Karpas-422 (cell line): ENCODE data around the gene PFKM. TPM values are rescaled to one million over a fixed set of nuclear protein-coding genes. Genes with fewer than 3 reads are reported as not detected.
"Not testable (repeated sequence)": the region's sequence is repeated elsewhere in the genome, so short reads cannot be mapped to it uniquely, and the experiment has no call there.

Source experiments
- DNase-seq: peaks from one replicate; pipeline ENCODE4 v3.0.0-alpha.2; 2015
- H2AFZ ChIP-seq: fragments of 200-600 bp; sonication (generic); 2 replicates; pipeline ENCODE4 v1.6.1; 2014; ENCODE audit warnings: antibody characterized with exemption, low read length, mixed read lengths
- H3K27ac ChIP-seq: fragments of 200-600 bp; sonication (generic); 2 replicates; pipeline ENCODE4 v1.5.1; 2014; ENCODE audit warnings: mild to moderate bottlenecking, low read length, moderate library complexity
- H3K27me3 ChIP-seq: fragments of 200-600 bp; sonication (generic); 2 replicates; pipeline ENCODE4 v1.6.1; 2014; ENCODE audit warnings: low read length, mixed read lengths
- H3K36me3 ChIP-seq: fragments of 200-600 bp; sonication (generic); 2 replicates; pipeline ENCODE4 v1.6.1; 2014; ENCODE audit warnings: low read length, mixed read lengths; ENCODE audit not compliant: insufficient read depth
- H3K4me1 ChIP-seq: fragments of 200-600 bp; sonication (generic); 2 replicates; pipeline ENCODE4 v1.6.1; 2014; ENCODE audit warnings: mild to moderate bottlenecking, low read length, mixed read lengths
- H3K4me2 ChIP-seq: fragments of 200-600 bp; sonication (generic); 2 replicates; pipeline ENCODE4 v1.6.1; 2014; ENCODE audit warnings: low read length, low read depth, mild to moderate bottlenecking; ENCODE audit not compliant: poor library complexity, severe bottlenecking
- H3K4me3 ChIP-seq: fragments of 200-600 bp; sonication (generic); 2 replicates; pipeline ENCODE4 v1.5.1; 2014; ENCODE audit warnings: mild to moderate bottlenecking, antibody characterized with exemption, low read length, mixed read lengths
- H3K79me2 ChIP-seq: fragments of 200-600 bp; sonication (generic); 2 replicates; pipeline ENCODE4 v1.6.1; 2014; ENCODE audit warnings: mild to moderate bottlenecking, low read length, mixed read lengths
- H3K9ac ChIP-seq: fragments of 200-600 bp; sonication (generic); 2 replicates; pipeline ENCODE4 v1.6.0; 2014; ENCODE audit warnings: low read length
- H3K9me2 ChIP-seq: fragments of 200-600 bp; sonication (generic), shearing (Covaris generic); replicated peaks from 2 replicates; pipeline ENCODE4 v1.6.0; 2014; ENCODE audit warnings: mild to moderate bottlenecking, low read length, moderate library complexity; ENCODE audit not compliant: insufficient read depth
- H3K9me3 ChIP-seq: fragments of 300-700, 200-600 bp; sonication (generic); 2 replicates; pipeline ENCODE4 v1.6.1; 2014; ENCODE audit warnings: low read length, mixed read lengths
- H4K20me1 ChIP-seq: fragments of 200-600 bp; sonication (generic); 2 replicates; pipeline ENCODE4 v1.6.1; 2014; ENCODE audit warnings: mild to moderate bottlenecking, antibody characterized with exemption, low read length, low read depth; ENCODE audit not compliant: insufficient read depth
- total RNA-seq: library from RNA; depleted of rRNA; stranded (reverse); fragments of >200 nt; shearing (Covaris generic); gene quantifications from 2 replicates; pipeline ENCODE4 v1.2.3, GENCODE V29; 2014; ENCODE audit warnings: low replicate concordance

Gene PFKM
- total RNA-seq, 1 experiment from 2014 or later = 71.4 TPM

DNA sequence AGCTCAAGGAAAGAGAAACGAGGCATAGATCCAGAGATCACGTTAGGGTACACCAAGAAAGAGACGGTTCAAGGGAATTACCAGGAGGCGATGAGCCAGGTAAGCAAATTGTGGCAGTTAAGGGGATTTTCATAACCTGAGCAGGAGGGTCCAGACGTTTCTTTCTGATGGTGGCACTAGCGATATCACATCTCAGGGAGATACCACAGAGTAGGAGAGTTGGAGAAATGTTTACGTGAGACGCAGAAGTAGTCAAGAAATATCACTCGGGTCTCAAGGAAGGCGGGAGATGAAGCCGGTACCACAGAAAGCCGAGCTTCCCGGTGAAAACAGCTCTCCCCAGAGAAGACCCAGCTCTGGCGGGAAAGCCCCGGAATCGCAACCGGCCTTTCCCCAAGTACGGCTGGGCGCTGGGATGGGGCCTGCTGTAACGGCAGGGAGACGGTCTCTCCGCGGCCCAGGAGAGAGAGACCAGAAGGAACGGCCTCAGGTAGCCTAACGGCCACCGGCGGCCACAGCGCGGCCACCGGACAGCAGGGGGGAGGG lies 13.8 kb upstream of the PFKM start:
- no peaks in the 10 kb centered on the region for H3K27me3 ChIP-seq

DNA sequence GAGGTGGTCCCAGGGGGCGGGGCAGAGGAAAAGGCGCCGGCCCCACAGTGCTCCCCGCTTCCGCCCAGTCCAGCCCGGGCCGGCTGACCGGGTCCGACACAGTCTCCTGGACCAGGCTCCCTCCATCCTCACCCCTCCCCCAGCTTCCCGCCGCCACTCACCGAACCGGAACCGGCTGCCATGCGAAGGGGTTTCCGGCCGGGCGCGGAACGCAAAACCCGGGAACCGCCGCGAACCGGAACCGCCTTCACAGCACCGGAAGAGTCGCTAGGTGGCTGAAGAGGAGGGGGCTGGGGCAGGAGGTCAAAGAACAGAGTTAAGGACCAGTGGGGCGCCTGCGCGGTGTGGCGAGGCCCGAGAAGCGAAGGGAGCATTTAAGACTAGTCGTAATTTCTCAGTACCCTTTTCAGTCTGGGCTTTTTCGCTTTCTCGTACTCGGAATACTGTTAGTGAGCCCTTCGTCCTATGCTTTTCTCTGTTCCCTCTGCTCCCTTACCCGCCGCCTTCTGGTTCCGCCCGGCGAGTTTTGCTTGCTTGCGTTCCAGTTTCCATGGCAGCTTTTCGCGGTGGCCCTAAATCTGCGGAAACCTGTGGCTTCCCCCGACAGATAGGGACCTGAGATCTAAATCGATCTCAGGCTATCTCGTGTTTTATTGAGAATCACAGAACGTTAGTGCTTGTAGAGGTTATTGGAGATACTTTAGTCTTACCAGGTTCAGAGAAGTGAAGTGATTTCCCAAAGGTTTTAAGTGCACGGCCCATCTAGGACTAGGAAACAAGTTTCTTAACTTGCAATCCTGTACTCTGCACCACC lies 13.1 kb upstream of the PFKM start, which contains the start of gene SENP1:
SENP1 (minus strand) TSS at position 213 of the 814 bp plus-strand sequence. CDS start 4,607 bp downstream, outside the sequence.
- H3K4me1 ChIP-seq = peaks cover 52% of the 10 kb centered on the region
- no peaks in the 10 kb centered on the region for H3K9me2 ChIP-seq
- no peaks in the 10 kb centered on the region for H3K27me3 ChIP-seq
- no peaks in the 10 kb centered on the region for H3K9me3 ChIP-seq
- H3K36me3 ChIP-seq = no peaks in the 10 kb centered on the region
- peak within 1 kb of the TSS; percentile 91 for H3K27ac ChIP-seq
- peaks cover 64% of the 10 kb centered on the region for H3K79me2 ChIP-seq
- peak within 1 kb of the TSS; percentile 58; the same call in 1 of the 2 replicates for H2AFZ ChIP-seq
- peak within 1 kb of the TSS; percentile 94 for H3K4me2 ChIP-seq
- peak; percentile 97 for DNase-seq
- H3K9ac ChIP-seq = peak within 1 kb of the TSS; percentile 92
- H3K4me3 ChIP-seq = peak within 1 kb of the TSS; percentile 77
- no peaks in the 10 kb centered on the region for H4K20me1 ChIP-seq

More for the DNA sequence above, 13.8 kb upstream of the PFKM start:
- Histone ChIP-seq H2AFZ (peak overlapping the region; percentile 58; the same call in 1 of the 2 replicates), H3K36me3 (no peaks in the 10 kb centered on the region), H3K27ac (peak overlapping the region; percentile 91), H3K4me3 (peak overlapping the region; percentile 77), H3K9ac (peak overlapping the region; percentile 92), H3K9me2 (no peaks in the 10 kb centered on the region), H4K20me1 (no peaks in the 10 kb centered on the region), H3K4me1 (peaks cover 52% of the 10 kb centered on the region), H3K9me3 (no peaks in the 10 kb centered on the region), H3K79me2 (peaks cover 71% of the 10 kb centered on the region), H3K4me2 (peak overlapping the region; percentile 94)
- DNase-seq = peak; percentile 84

DNA sequence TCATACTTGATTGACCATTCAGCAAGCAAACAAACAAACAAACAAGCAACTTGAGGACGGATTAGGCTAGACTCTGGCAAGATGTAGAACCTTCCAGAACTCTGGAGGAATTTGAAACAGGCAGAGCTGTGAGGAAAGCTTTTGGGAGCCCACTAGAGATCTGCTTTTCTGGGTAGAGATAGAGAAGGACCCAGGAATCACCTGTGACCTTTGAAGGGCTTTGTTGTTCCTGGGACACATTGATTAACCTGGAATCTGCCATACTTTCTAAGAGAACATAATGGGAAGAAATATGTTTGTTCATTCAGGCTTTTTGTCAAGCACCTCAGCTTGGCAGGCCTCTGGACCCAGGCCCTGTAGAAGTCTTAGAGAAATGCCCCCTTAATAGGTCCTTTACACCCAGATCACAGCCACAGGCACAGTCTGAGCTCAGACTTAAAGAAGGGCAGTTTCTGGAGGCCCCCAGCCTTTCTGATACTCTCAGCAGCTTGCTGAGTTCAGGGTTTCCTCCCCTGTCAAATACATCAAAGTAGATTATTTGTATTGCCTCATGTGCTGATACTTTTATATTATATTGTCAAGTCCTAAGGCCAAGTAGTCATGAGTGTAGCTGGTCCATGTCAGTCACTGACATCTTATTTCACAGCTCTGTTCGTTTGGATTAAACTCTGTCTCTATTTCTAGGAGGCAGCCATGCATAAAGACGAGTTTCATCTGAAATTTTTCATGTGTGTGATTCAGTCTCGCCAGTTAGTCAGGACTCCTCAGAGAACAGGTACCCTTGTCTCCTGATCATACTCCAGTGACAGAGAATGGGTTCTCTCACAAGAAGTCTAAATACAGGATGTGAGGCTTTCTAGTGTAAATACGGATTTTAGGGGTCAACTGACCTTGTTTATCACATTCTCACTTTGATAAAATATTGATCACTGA lies 12.2 kb upstream of the PFKM start:
- H3K9me3 ChIP-seq = no peaks in the 10 kb centered on the region
- H4K20me1 ChIP-seq = no peaks in the 10 kb centered on the region
- H3K9me2 ChIP-seq = no peaks in the 10 kb centered on the region
- peaks cover 45% of the 10 kb centered on the region for H3K4me1 ChIP-seq
- peak overlapping the region; percentile 91 for H3K27ac ChIP-seq
- H3K36me3 ChIP-seq = no peaks in the 10 kb centered on the region
- DNase-seq = peak; percentile 69
- peak overlapping the region; percentile 77 for H3K4me3 ChIP-seq
- peaks cover 56% of the 10 kb centered on the region for H3K79me2 ChIP-seq
- peak overlapping the region; percentile 92 for H3K9ac ChIP-seq
- H2AFZ ChIP-seq = peak overlapping the region; percentile 44; the same call in 1 of the 2 replicates
- H3K4me2 ChIP-seq = peak overlapping the region; percentile 94
- no peaks in the 10 kb centered on the region for H3K27me3 ChIP-seq

DNA sequence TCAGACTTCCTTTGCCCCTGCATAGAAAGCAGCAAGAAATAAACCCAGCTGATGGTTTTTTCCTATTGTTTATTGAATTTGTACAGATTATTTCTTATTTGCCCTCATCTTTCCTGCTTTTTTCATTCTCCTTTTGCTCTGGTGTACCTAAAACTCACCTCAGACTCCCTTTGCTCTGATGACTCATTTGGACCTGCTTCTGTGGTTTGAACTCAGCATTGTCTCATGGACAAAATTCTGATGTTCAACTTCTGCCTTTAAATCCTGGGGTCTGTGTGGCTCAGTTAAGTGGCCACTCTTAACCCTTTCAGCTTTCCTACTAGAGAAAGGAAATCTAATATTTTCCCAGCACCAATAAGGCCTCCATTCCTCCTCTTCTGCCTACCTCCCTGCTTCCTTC lies 9.7 kb upstream of the PFKM start:
- Histone ChIP-seq H3K9me2 (no peaks in the 10 kb centered on the region), H3K4me3 (no peak overlapping the region), H3K9me3 (no peaks in the 10 kb centered on the region), H3K4me1 (peaks cover 22% of the 10 kb centered on the region), H3K9ac (no peak overlapping the region), H2AFZ (no peak overlapping the region), H3K27ac (no peak overlapping the region), H3K4me2 (no peak overlapping the region), H4K20me1 (no peaks in the 10 kb centered on the region), H3K79me2 (peaks cover 33% of the 10 kb centered on the region), H3K36me3 (no peaks in the 10 kb centered on the region), H3K27me3 (no peaks in the 10 kb centered on the region)
- DNase-seq = no peak

DNA sequence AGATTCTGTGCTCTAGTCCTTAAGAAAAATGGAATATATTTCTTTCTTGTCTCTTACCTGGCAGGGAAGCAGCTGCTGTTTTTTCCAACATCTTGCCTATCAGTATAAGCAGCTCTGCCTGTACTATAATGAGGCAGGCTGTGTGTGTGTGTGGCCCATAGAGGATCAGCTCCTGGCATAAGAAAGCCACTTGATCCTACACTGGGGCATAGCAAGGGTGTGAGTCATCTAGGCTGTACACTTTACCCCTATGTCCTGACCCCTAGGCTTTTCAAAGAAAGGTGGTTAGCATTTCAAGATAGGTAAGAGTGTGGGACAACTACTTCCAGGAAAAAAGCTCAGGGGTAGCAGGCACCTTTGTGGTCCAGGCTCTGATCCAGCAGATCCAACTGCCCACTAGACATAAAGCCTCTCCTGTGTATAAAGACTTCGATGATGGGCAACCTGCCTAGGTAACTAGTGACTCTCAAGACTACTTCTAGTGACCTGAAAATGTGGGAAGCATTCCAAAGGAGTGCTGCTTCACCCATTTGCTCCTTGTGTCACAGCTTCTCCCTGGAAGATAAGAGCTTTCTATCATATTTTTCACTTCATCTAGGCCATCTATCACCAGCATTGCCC lies 8.4 kb upstream of the PFKM start:
- Histone ChIP-seq H3K4me1 (peaks cover 21% of the 10 kb centered on the region), H4K20me1 (no peaks in the 10 kb centered on the region), H3K79me2 (peaks cover 20% of the 10 kb centered on the region), H3K9me2 (no peaks in the 10 kb centered on the region), H3K27me3 (no peaks in the 10 kb centered on the region), H3K36me3 (no peaks in the 10 kb centered on the region), H3K9me3 (no peaks in the 10 kb centered on the region), H3K9ac (no peak overlapping the region), H3K4me2 (no peak overlapping the region), H2AFZ (no peak overlapping the region), H3K4me3 (no peak overlapping the region), H3K27ac (no peak overlapping the region)
- DNase-seq = no peak

DNA sequence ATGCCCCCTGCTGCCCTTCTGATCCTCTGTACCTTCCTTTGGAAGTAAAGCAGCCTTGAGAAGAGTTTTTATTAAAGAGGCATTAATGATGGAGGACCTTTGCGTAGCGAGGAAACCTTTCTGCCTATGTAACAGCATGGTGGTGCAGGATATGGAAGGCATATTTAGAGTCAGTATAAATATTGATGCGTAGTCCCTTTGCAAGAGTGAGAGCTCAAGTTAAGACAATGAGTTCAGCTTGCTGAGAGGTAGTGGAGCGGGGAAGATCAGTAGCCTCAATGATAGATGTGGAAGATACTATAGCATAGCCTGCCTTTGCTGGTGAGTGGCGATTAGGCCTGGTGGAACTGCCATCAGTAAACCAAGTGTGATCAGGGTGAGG lies 7.9 kb upstream of the PFKM start:
- H3K27ac ChIP-seq, H3K9me2 ChIP-seq, H3K36me3 ChIP-seq, H3K9me3 ChIP-seq, H4K20me1 ChIP-seq, H3K4me2 ChIP-seq, H3K4me3 ChIP-seq, DNase-seq, H3K9ac ChIP-seq, H2AFZ ChIP-seq, H3K27me3 ChIP-seq: not testable (repeated sequence)
- H3K4me1 ChIP-seq = peaks cover 26% of the 10 kb centered on the region
- H3K79me2 ChIP-seq = peaks cover 23% of the 10 kb centered on the region

DNA sequence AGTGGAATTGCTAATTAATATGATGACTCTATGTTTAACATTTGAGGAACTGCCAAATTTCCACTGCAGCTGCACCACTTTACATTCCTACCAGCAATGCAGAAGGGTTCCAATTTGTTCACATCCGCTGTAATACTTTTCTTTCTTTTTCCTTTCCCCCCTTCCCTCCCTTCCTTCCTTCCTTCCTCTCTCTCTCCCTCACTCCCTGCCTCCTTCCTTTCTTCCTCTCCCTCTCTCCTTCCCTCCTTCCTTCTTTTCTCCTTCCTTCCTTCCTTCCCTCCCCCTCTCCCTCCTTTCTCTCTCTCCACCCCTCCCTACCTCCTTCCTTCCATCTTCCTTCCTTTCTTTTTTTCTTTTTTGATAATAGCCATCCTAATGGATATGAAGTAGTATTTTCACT lies 3.2 kb upstream of the PFKM start:
- no peaks in the 10 kb centered on the region for H3K9me2 ChIP-seq
- no peak overlapping the region for H3K4me3 ChIP-seq

More for the DNA sequence above, 3.2 kb upstream of the PFKM start:
- no peak overlapping the region for H3K9ac ChIP-seq
- H3K79me2 ChIP-seq = peaks cover 23% of the 10 kb centered on the region
- H3K27ac ChIP-seq = no peak overlapping the region
- no peaks in the 10 kb centered on the region for H3K27me3 ChIP-seq
- no peaks in the 10 kb centered on the region for H3K9me3 ChIP-seq
- no peaks in the 10 kb centered on the region for H4K20me1 ChIP-seq
- H3K4me2 ChIP-seq = peak overlapping the region; percentile 10
- DNase-seq = no peak
- H2AFZ ChIP-seq = no peak overlapping the region
- H3K36me3 ChIP-seq = no peaks in the 10 kb centered on the region
- peaks cover 33% of the 10 kb centered on the region for H3K4me1 ChIP-seq
